ENCODE data around the gene MYO16. TPM values are rescaled to one million over a fixed set of nuclear protein-coding genes. Genes with fewer than 3 reads are reported as not detected.

Gene MYO16
- total RNA-seq, 3 donors from 2014 or later, result 0.15 to 0.48 (median 0.33) TPM

- H3K4me3 ChIP-seq, result no peak overlapping the region
- H3K27me3 ChIP-seq, result no peaks in the 10 kb centered on the region
- intact Hi-C loops (cut with DNase I; ENCODE audit: low total_unique reads), result no loop called here
- H3K4me1 ChIP-seq, result no peaks in the 10 kb centered on the region
- no peaks in the 10 kb centered on the region for H3K9me3 ChIP-seq
- no peaks in the 10 kb centered on the region for H3K36me3 ChIP-seq
- DNase-seq (ENCODE audit: low spot score in 2 of 2), result no peak
- H3K27ac ChIP-seq, result no peak overlapping the region
- TF ChIP-seq POLR2A (IDR thresholded peaks at IDR 0.05) (no peak), CTCF (IDR thresholded peaks at IDR 0.05) (no peak), POLR2AphosphoS5 (IDR thresholded peaks at IDR 0.05) (no peak)
Observed at GRCh38 chr13:108993346-108993745, 363.9 kb downstream of the MYO16 start.

- no peaks in the 10 kb centered on the region for H3K9me3 ChIP-seq
- no peak overlapping the region for H3K27ac ChIP-seq
- H3K27me3 ChIP-seq, result no peaks in the 10 kb centered on the region
- no peak overlapping the region for H3K4me3 ChIP-seq
- no peak for TF ChIP-seq POLR2AphosphoS5 (IDR thresholded peaks at IDR 0.05)
- TF ChIP-seq POLR2A (IDR thresholded peaks at IDR 0.05), result no peak
- TF ChIP-seq CTCF (IDR thresholded peaks at IDR 0.05), result no peak
- intact Hi-C loops (cut with DNase I; ENCODE audit: low total_unique reads), result no loop called here
- H3K4me1 ChIP-seq, result no peaks in the 10 kb centered on the region
- no peaks in the 10 kb centered on the region for H3K36me3 ChIP-seq
- DNase-seq (ENCODE audit: low spot score in 2 of 2), result no peak
Observed at GRCh38 chr13:108996430-108996829, 367.0 kb downstream of the MYO16 start.

GRCh38 chr13:109000207-109000606 lies 370.8 kb downstream of the MYO16 start:
- H3K27ac ChIP-seq, result no peak overlapping the region
- no peak for DNase-seq (ENCODE audit: low spot score in 2 of 2)
- no peaks in the 10 kb centered on the region for H3K36me3 ChIP-seq
- no peaks in the 10 kb centered on the region for H3K27me3 ChIP-seq
- H3K4me3 ChIP-seq, result no peak overlapping the region
- intact Hi-C loops (cut with DNase I; ENCODE audit: low total_unique reads), result loop anchor here (2.0 kb wide), 1 partner anchor 47 kb away; no protein-coding TSS in a partner anchor
- H3K9me3 ChIP-seq, result no peaks in the 10 kb centered on the region
- no peak for TF ChIP-seq POLR2A (IDR thresholded peaks at IDR 0.05)
- TF ChIP-seq POLR2AphosphoS5 (IDR thresholded peaks at IDR 0.05), result no peak
- no peak for TF ChIP-seq CTCF (IDR thresholded peaks at IDR 0.05)
- no peaks in the 10 kb centered on the region for H3K4me1 ChIP-seq

GRCh38 chr13:109002934-109003333 lies 373.5 kb downstream of the MYO16 start:
- Histone ChIP-seq H3K4me1 (no peaks in the 10 kb centered on the region), H3K27ac (no peak overlapping the region), H3K4me3 (no peak overlapping the region), H3K36me3 (no peaks in the 10 kb centered on the region), H3K9me3 (no peaks in the 10 kb centered on the region), H3K27me3 (no peaks in the 10 kb centered on the region)
- no peak for DNase-seq (ENCODE audit: low spot score in 2 of 2)
- TF ChIP-seq POLR2AphosphoS5 (IDR thresholded peaks at IDR 0.05) (no peak), CTCF (IDR thresholded peaks at IDR 0.05) (no peak), POLR2A (IDR thresholded peaks at IDR 0.05) (no peak)
- intact Hi-C loops (cut with DNase I; ENCODE audit: low total_unique reads), result no loop called here

GRCh38 chr13:109007946-109008345 lies 378.5 kb downstream of the MYO16 start:
- TF ChIP-seq POLR2AphosphoS5 (IDR thresholded peaks at IDR 0.05) (no peak), POLR2A (IDR thresholded peaks at IDR 0.05) (no peak), CTCF (IDR thresholded peaks at IDR 0.05) (no peak)

More at GRCh38 chr13:109007946-109008345, 378.5 kb downstream of the MYO16 start:
- Histone ChIP-seq H3K4me3 (no peak overlapping the region), H3K27ac (no peak overlapping the region), H3K4me1 (no peaks in the 10 kb centered on the region), H3K36me3 (no peaks in the 10 kb centered on the region), H3K9me3 (no peaks in the 10 kb centered on the region), H3K27me3 (no peaks in the 10 kb centered on the region)
- no peak for DNase-seq (ENCODE audit: low spot score in 2 of 2)
- intact Hi-C loops (cut with DNase I; ENCODE audit: low total_unique reads), result no loop called here

All from breast epithelium (tissue), 4 donors.